ENCODE data around the gene PKN1. TPM values are rescaled to one million over a fixed set of nuclear protein-coding genes. Genes with fewer than 3 reads are reported as not detected.

Gene PKN1
- total and polyA plus RNA-seq, 9 of the 15 experiments (the other 6 are each of a cell fraction or from before 2014, with no cell fraction given): 0.30 to 228 (median 77.5) TPM

- no peak for TF ChIP-seq CTCF (IDR thresholded peaks at IDR 0.05 in 2 of 3, conservative IDR thresholded peaks at IDR 0.05 in 1 of 3; ENCODE audit: insufficient read depth in 2 of 3, low read depth in 1 of 3, low read length in 3 of 3)
- no peak for TF ChIP-seq ZNF239 (CRISPR knock-in tag; IDR thresholded peaks at IDR 0.05)
- no peak for TF ChIP-seq ZFP91 (CRISPR knock-in tag; IDR thresholded peaks at IDR 0.05)
- no peak for TF ChIP-seq MBD1 (CRISPR knock-in tag; IDR thresholded peaks at IDR 0.05)
- TF ChIP-seq HBP1 (CRISPR knock-in tag; IDR thresholded peaks at IDR 0.05): no peak
- no peak for TF ChIP-seq ZNF184 (CRISPR knock-in tag; IDR thresholded peaks at IDR 0.05)
- TF ChIP-seq SLC30A9 (CRISPR knock-in tag; IDR thresholded peaks at IDR 0.05): no peak
- no peak for TF ChIP-seq SFPQ (IDR thresholded peaks at IDR 0.05; ENCODE audit: low read depth, low read length)
- no peak for TF ChIP-seq E4F1 (CRISPR knock-in tag; IDR thresholded peaks at IDR 0.05; ENCODE audit: borderline replicate concordance)
- TF ChIP-seq ARID3B (CRISPR knock-in tag; IDR thresholded peaks at IDR 0.05; ENCODE audit: borderline replicate concordance): no peak
- TF ChIP-seq ZNF140 (CRISPR knock-in tag; IDR thresholded peaks at IDR 0.05): no peak
- TF ChIP-seq PCBP2 (IDR thresholded peaks at IDR 0.05; ENCODE audit: low read depth, low read length, poor library complexity, severe bottlenecking): no peak
Observed at GRCh38 chr19:14402332-14403144, 30.6 kb upstream of the PKN1 start (continued).
